HepG2 (cell line): ENCODE data around the gene MYADML2. TPM values are rescaled to one million over a fixed set of nuclear protein-coding genes. Genes with fewer than 3 reads are reported as not detected.

ENCODE experiments used
- FIP1L1 ChIP-seq: fragments of 200-400 bp; formaldehyde crosslinking; IDR thresholded peaks from 2 replicates; pipeline ENCODE4 v1.6.1; 2018; ENCODE audit warnings: low read depth, mild to moderate bottlenecking, low read length, moderate library complexity, borderline replicate concordance; ENCODE audit not compliant: insufficient read depth
- HOXA5 ChIP-seq: sonication (generic); formaldehyde crosslinking; IDR thresholded peaks from 2 replicates; pipeline ENCODE4 v1.4.0; 2020; ENCODE audit warnings: missing genetic modification reagents
- MBNL3 ChIP-seq: fragments of 250-450 bp; sonication (Bioruptor Pico); conservative IDR thresholded peaks from 2 replicates; pipeline ENCODE4 v1.8.0; 2022; ENCODE audit warnings: mild to moderate bottlenecking, inconsistent platforms
- MIER2 ChIP-seq: IDR thresholded peaks from 2 replicates; pipeline ENCODE4 v1.6.1; 2016; ENCODE audit warnings: missing biosample characterization, missing genetic modification reagents
- MTF1 ChIP-seq: sonication (generic); formaldehyde crosslinking; IDR thresholded peaks from 2 replicates; pipeline ENCODE4 v1.5.0; 2020; ENCODE audit warnings: missing genetic modification reagents
- PATZ1 ChIP-seq: sonication (generic); formaldehyde crosslinking; IDR thresholded peaks from 2 replicates; pipeline ENCODE4 v1.4.0; 2020; ENCODE audit warnings: missing genetic modification reagents
- ZBTB38 ChIP-seq: sonication (generic); formaldehyde crosslinking; IDR thresholded peaks from 2 replicates; pipeline ENCODE4 v1.5.1; 2020; ENCODE audit warnings: mild to moderate bottlenecking, missing genetic modification reagents
- ZBTB8A ChIP-seq: sonication (generic); formaldehyde crosslinking; IDR thresholded peaks from 2 replicates; pipeline ENCODE4 v1.4.0; 2020; ENCODE audit warnings: mild to moderate bottlenecking, low read depth, missing genetic modification reagents, borderline replicate concordance
- ZFP36L1 ChIP-seq: sonication (generic); formaldehyde crosslinking; IDR thresholded peaks from 2 replicates; pipeline ENCODE4 v1.8.0; 2022; ENCODE audit warnings: mild to moderate bottlenecking, missing genetic modification reagents, moderate library complexity
- ZFX ChIP-seq: sonication (generic); formaldehyde crosslinking; IDR thresholded peaks from 2 replicates; pipeline ENCODE4 v1.4.0; 2020; ENCODE audit warnings: mild to moderate bottlenecking, low read depth, missing genetic modification reagents, moderate library complexity
- ZNF292 ChIP-seq: sonication (generic); formaldehyde crosslinking; IDR thresholded peaks from 2 replicates; pipeline ENCODE4 v1.8.1; 2022; ENCODE audit warnings: mild to moderate bottlenecking, low read depth, missing genetic modification reagents, borderline replicate concordance
- ZNF549 ChIP-seq: sonication (generic); formaldehyde crosslinking; IDR thresholded peaks from 2 replicates; pipeline ENCODE4 v1.5.0; 2020; ENCODE audit warnings: missing genetic modification reagents
- ZNF563 ChIP-seq: sonication (generic); formaldehyde crosslinking; IDR thresholded peaks from 2 replicates; pipeline ENCODE4 v1.8.0; 2022; ENCODE audit warnings: mild to moderate bottlenecking, moderate library complexity, missing genetic modification reagents
- polyA plus RNA-seq, 8 experiments: library from polyadenylated mRNA; depleted of rRNA in 3 of 8; stranded (reverse) in 7 of 8; unstranded in 1 of 8; fragments of >200 nt; fragmentation: Illumina TruSeq in 4 of 8; extraction: Trizol in 4 of 8; gene quantifications; 2 replicates each; pipeline versions ENCODE4 v1.2.1 to v1.2.3, GENCODE V29; 2011 to 2016; ENCODE audit warnings: low read depth in 4 of 8, missing spikeins in 1 of 8, mixed read lengths in 1 of 8; ENCODE audit not compliant: insufficient read depth in 1 of 8
- total RNA-seq, 5 experiments: library from RNA; depleted of rRNA; stranded (reverse); fragments of >200 nt; fragmentation: Illumina TruSeq; extraction: Trizol; gene quantifications; 2 replicates each; pipeline ENCODE4 v1.2.3, GENCODE V29; 2016; ENCODE audit warnings: low read depth in 1 of 5
- TF ChIP-seq, protein P1 (sequence below): sonication (generic); formaldehyde crosslinking; IDR thresholded peaks from 2 replicates; pipeline ENCODE4 v1.4.0; 2020; ENCODE audit warnings: missing genetic modification reagents, borderline replicate concordance
- TF ChIP-seq, protein P2 (sequence below): sonication (generic); formaldehyde crosslinking; IDR thresholded peaks from 2 replicates; pipeline ENCODE4 v1.5.0; 2020; ENCODE audit warnings: mild to moderate bottlenecking, missing genetic modification reagents
- TF ChIP-seq, protein P3 (sequence below): IDR thresholded peaks from 2 replicates; pipeline ENCODE4 v1.6.1; 2016; ENCODE audit warnings: low read depth, control low read depth
- TF ChIP-seq, protein P4 (sequence below): sonication (generic); formaldehyde crosslinking; IDR thresholded peaks from 2 replicates; pipeline ENCODE4 v1.4.0; 2020; ENCODE audit warnings: mild to moderate bottlenecking, missing genetic modification reagents

MYADML2 gene
- total and polyA plus RNA-seq, 2 of the 13 experiments (the other 11 are each of a cell fraction or from before 2014, with no cell fraction given): not detected

DNA sequence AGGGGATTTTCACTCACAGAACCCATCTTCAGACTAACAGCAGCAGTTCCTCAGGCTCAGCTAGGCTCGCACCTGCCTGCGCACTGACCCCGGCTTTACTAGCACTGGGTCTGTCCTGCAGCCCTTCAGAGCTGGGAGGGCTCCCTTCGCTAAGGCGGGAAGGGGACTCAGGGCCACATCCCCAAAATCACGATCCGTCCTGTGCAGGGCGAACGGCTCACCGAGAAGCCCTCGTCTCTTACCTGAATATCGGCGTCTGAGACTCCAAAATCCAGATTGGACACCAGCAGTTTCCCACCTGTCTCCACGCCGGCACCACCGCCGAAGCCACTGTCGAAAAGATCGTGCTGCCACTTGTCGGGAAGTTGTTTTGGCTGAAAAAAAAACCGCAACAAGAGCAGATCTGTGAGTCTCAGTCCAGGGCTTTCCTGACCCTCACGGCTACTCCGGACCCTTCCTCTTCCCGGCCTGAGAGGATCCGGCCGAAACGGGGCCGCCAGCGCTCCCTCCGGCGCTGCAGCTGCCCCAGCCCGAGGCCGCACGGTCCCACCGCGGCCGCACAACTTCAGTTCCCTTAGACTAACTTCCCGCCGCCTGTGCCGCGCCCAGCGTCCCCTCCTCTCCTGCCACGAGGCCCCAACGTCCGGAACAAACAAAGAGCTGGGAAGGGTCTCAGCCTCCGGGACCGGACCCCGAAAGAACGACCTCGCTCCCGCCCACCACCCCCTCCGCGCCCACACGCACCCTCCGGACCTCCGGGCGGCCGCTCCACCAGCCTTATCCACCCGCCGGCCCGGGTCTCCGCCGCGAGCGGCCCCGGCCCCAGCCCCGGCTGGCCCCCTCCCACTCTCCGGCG is 56.4 kb downstream of the MYADML2 start (continued):
- no peak for TF ChIP-seq ZBTB38 (CRISPR knock-in tag)
- no peak for TF ChIP-seq HOXA5 (CRISPR knock-in tag)
- TF ChIP-seq PATZ1 (CRISPR knock-in tag): no peak
- TF ChIP-seq FIP1L1: no peak
- TF ChIP-seq ZFX (CRISPR knock-in tag): peak; percentile 27
- TF ChIP-seq ZNF563 (CRISPR knock-in tag): no peak
- TF ChIP-seq, protein P1, sequence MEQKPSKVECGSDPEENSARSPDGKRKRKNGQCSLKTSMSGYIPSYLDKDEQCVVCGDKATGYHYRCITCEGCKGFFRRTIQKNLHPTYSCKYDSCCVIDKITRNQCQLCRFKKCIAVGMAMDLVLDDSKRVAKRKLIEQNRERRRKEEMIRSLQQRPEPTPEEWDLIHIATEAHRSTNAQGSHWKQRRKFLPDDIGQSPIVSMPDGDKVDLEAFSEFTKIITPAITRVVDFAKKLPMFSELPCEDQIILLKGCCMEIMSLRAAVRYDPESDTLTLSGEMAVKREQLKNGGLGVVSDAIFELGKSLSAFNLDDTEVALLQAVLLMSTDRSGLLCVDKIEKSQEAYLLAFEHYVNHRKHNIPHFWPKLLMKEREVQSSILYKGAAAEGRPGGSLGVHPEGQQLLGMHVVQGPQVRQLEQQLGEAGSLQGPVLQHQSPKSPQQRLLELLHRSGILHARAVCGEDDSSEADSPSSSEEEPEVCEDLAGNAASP (CRISPR knock-in tag): 0 out of 2 replicates have a peak, but pooled peaks have one; percentile 4
- no peak for TF ChIP-seq ZNF292 (CRISPR knock-in tag)
- TF ChIP-seq MTF1 (CRISPR knock-in tag): no peak
- TF ChIP-seq, protein P2, sequence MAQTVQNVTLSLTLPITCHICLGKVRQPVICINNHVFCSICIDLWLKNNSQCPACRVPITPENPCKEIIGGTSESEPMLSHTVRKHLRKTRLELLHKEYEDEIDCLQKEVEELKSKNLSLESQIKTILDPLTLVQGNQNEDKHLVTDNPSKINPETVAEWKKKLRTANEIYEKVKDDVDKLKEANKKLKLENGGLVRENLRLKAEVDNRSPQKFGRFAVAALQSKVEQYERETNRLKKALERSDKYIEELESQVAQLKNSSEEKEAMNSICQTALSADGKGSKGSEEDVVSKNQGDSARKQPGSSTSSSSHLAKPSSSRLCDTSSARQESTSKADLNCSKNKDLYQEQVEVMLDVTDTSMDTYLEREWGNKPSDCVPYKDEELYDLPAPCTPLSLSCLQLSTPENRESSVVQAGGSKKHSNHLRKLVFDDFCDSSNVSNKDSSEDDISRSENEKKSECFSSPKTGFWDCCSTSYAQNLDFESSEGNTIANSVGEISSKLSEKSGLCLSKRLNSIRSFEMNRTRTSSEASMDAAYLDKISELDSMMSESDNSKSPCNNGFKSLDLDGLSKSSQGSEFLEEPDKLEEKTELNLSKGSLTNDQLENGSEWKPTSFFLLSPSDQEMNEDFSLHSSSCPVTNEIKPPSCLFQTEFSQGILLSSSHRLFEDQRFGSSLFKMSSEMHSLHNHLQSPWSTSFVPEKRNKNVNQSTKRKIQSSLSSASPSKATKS (CRISPR knock-in tag): no peak
- TF ChIP-seq, protein P3, sequence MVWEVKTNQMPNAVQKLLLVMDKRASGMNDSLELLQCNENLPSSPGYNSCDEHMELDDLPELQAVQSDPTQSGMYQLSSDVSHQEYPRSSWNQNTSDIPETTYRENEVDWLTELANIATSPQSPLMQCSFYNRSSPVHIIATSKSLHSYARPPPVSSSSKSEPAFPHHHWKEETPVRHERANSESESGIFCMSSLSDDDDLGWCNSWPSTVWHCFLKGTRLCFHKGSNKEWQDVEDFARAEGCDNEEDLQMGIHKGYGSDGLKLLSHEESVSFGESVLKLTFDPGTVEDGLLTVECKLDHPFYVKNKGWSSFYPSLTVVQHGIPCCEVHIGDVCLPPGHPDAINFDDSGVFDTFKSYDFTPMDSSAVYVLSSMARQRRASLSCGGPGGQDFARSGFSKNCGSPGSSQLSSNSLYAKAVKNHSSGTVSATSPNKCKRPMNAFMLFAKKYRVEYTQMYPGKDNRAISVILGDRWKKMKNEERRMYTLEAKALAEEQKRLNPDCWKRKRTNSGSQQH (CRISPR knock-in tag): no peak
- TF ChIP-seq, protein P4, sequence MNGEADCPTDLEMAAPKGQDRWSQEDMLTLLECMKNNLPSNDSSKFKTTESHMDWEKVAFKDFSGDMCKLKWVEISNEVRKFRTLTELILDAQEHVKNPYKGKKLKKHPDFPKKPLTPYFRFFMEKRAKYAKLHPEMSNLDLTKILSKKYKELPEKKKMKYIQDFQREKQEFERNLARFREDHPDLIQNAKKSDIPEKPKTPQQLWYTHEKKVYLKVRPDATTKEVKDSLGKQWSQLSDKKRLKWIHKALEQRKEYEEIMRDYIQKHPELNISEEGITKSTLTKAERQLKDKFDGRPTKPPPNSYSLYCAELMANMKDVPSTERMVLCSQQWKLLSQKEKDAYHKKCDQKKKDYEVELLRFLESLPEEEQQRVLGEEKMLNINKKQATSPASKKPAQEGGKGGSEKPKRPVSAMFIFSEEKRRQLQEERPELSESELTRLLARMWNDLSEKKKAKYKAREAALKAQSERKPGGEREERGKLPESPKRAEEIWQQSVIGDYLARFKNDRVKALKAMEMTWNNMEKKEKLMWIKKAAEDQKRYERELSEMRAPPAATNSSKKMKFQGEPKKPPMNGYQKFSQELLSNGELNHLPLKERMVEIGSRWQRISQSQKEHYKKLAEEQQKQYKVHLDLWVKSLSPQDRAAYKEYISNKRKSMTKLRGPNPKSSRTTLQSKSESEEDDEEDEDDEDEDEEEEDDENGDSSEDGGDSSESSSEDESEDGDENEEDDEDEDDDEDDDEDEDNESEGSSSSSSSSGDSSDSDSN (CRISPR knock-in tag): peak; percentile 67
- TF ChIP-seq ZBTB8A: no peak
- TF ChIP-seq ZNF549 (CRISPR knock-in tag): no peak
- TF ChIP-seq MIER2 (CRISPR knock-in tag): no peak
- no peak for TF ChIP-seq ZFP36L1 (CRISPR knock-in tag)
- TF ChIP-seq MBNL3 (CRISPR knock-in tag): no peak
